ENCODE measurements around the gene KIF7.
A peak's percentile ranks its signal among the peaks of the same experiment; 100 is the strongest.
"Not testable (repeated sequence)": the region's sequence is repeated elsewhere in the genome, so short reads cannot be mapped to it uniquely, and the experiment has no call there.

The KIF7 gene, protein sequence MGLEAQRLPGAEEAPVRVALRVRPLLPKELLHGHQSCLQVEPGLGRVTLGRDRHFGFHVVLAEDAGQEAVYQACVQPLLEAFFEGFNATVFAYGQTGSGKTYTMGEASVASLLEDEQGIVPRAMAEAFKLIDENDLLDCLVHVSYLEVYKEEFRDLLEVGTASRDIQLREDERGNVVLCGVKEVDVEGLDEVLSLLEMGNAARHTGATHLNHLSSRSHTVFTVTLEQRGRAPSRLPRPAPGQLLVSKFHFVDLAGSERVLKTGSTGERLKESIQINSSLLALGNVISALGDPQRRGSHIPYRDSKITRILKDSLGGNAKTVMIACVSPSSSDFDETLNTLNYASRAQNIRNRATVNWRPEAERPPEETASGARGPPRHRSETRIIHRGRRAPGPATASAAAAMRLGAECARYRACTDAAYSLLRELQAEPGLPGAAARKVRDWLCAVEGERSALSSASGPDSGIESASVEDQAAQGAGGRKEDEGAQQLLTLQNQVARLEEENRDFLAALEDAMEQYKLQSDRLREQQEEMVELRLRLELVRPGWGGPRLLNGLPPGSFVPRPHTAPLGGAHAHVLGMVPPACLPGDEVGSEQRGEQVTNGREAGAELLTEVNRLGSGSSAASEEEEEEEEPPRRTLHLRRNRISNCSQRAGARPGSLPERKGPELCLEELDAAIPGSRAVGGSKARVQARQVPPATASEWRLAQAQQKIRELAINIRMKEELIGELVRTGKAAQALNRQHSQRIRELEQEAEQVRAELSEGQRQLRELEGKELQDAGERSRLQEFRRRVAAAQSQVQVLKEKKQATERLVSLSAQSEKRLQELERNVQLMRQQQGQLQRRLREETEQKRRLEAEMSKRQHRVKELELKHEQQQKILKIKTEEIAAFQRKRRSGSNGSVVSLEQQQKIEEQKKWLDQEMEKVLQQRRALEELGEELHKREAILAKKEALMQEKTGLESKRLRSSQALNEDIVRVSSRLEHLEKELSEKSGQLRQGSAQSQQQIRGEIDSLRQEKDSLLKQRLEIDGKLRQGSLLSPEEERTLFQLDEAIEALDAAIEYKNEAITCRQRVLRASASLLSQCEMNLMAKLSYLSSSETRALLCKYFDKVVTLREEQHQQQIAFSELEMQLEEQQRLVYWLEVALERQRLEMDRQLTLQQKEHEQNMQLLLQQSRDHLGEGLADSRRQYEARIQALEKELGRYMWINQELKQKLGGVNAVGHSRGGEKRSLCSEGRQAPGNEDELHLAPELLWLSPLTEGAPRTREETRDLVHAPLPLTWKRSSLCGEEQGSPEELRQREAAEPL (N-terminal part only)

DNA sequence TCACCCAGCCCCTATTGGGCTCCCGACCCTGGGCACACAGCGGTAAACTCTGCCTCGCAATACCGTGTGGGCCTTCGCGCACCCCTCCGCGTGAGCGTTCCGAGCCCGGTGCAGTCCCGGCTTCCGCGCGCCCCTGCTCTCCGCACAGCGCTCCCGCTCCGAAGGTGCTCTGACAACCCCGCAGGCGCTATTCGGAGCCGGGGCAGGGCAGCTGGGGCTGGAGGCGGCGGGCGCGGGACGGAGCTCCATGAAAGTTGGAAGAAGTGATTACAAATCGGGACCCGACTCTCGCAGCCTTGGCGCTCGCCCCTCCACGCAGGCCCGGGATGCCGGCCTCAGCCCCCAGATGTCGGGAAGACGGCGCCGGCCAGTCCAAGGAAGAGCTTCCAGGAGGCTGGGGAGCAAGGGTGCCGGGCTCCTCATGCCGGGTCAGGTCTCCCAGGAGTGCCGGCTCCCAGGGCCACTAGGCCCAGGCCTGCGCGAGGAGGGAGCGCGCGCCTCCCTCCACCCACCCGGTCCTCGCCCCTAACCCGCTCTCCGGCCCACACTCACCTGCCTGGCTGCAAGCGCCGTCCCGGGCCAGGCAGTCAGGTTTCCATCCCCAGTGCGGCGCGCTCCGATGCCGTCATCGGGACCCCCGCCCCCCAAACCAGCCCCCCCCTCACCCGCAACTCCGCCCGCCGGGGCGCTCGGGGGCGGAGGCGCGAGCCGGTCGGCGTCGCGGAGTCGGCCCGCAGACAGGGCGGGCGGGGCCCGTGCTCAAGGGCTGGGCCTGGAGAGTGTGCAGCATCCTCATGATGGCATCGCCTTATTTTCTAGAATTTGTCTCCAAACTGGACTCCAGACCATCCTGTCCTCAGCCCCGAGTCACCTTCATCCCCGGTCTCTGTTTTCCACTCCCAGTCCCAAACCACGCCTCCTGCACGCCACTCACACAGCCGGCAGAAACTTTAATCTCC lies at the start of gene KIF7:
Gene KIF7, minus strand, starts transcription at position 621 of the 959 bp plus-strand sequence. CDS start 2,537 bp downstream, outside the sequence.
- DNase-seq (ENCODE audit: low spot score in 2 of 2), result no peak
- peak within 1 kb of the TSS; percentile 61 for H3K4me3 Mint-ChIP-seq
- H3K36me3 Mint-ChIP-seq, result no peaks in the 10 kb centered on the region
- no peak within 1 kb of the TSS for H3K27ac Mint-ChIP-seq
- peaks cover 14% of the 10 kb centered on the region for H3K4me1 Mint-ChIP-seq
- ATAC-seq, result peak; percentile 65
- no peaks in the 10 kb centered on the region for H3K9me3 Mint-ChIP-seq

DNA sequence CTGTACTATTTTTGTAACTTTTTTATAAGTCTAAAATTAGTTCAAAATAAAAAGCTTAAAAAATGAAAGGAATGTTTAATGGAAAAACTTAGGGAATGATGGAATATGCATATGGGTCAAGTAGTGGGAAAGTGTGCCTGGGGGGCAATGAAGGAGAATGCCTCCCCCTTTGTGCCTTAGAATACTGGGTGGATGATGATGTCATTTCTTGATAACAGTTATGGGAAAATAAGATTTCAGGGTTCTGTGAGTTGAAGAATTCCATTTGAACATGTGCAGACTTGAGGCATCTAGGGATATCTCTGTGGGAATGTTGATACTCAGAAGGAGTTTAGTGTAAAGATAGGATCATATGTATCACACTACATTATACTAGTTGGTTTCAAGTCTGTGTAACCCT lies 49.1 kb upstream of the KIF7 start:
- no peak overlapping the region for H3K27ac Mint-ChIP-seq
- no peaks in the 10 kb centered on the region for H3K9me3 Mint-ChIP-seq
- H3K36me3 Mint-ChIP-seq, result no peaks in the 10 kb centered on the region
- no peak for DNase-seq (ENCODE audit: low spot score in 2 of 2)
- ATAC-seq, result no peak
- H3K4me1 Mint-ChIP-seq, result no peaks in the 10 kb centered on the region
- no peak overlapping the region for H3K4me3 Mint-ChIP-seq

DNA sequence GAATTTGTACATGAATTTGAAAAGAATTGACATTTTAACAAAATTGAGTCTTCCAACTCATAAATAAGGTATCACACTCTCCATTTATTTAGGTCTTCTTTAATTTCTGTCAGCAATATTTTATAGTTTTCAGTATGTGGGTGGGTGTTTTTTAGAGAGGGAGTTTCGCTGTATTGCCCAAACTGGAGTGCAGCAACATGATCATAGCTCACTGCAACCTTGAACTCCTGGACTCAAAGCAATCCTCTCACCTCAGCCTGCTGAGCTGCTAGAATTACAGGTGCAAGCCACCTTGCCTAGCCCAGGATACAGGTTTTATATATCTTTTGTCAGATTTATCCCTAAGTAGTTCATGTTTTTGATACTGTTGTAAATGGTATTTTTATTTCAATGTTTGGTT lies 39.9 kb upstream of the KIF7 start:
- H3K27ac Mint-ChIP-seq, result no peak overlapping the region
- ATAC-seq, result no peak
- DNase-seq (ENCODE audit: low spot score in 2 of 2), result no peak
- H3K36me3 Mint-ChIP-seq, result peaks cover under 1% of the 10 kb centered on the region
- H3K9me3 Mint-ChIP-seq, result no peaks in the 10 kb centered on the region
- H3K4me3 Mint-ChIP-seq, result no peak overlapping the region
- H3K4me1 Mint-ChIP-seq, result peaks cover 11% of the 10 kb centered on the region

DNA sequence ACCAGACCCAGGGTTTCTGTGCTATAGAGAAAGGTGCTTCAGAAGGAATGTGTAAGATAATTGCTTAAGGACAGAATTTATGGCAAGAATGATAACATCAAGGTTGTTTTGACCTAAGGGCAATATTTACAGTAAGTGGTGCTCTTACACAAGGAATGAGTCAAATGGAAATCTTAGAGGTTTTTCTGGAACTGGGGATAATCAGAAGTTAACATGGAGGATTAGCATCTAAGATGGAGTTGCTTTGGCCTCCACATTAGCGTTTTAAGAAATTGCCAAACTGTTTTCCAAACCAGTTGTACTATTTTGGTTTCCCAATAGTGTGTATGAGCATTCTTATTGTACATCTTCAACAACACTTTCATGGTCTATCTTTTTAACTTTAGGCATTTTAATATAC lies 38.4 kb upstream of the KIF7 start:
- peaks cover 6% of the 10 kb centered on the region for H3K36me3 Mint-ChIP-seq
- H3K4me1 Mint-ChIP-seq, result peaks cover 16% of the 10 kb centered on the region
- H3K27ac Mint-ChIP-seq, result no peak overlapping the region
- no peak overlapping the region for H3K4me3 Mint-ChIP-seq
- DNase-seq (ENCODE audit: low spot score in 2 of 2) (no peak), ATAC-seq (no peak)
- no peaks in the 10 kb centered on the region for H3K9me3 Mint-ChIP-seq

DNA sequence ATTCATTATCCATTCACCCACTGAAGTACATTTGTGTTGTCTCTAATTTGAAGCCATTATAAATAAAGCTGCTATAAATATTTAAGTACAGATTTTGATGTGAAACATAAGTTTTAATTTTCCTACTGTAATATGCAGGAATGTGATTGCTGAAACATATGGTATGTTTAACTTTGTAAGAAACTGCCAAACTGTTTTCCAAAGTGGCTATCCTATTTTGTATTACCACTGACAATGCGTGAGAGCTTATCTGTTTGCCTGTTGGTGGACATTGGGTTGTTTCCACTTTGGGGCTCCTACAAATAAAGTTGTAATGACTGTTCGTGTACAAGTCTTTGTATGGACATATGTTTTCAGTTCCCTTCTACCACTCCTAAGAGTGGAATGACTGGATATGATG lies 37.8 kb upstream of the KIF7 start:
- DNase-seq (ENCODE audit: low spot score in 2 of 2) (no peak), ATAC-seq (no peak)
- Mint-ChIP-seq H3K4me3 (no peak overlapping the region), H3K9me3 (no peaks in the 10 kb centered on the region), H3K36me3 (peaks cover 6% of the 10 kb centered on the region), H3K4me1 (peaks cover 16% of the 10 kb centered on the region), H3K27ac (no peak overlapping the region)

DNA sequence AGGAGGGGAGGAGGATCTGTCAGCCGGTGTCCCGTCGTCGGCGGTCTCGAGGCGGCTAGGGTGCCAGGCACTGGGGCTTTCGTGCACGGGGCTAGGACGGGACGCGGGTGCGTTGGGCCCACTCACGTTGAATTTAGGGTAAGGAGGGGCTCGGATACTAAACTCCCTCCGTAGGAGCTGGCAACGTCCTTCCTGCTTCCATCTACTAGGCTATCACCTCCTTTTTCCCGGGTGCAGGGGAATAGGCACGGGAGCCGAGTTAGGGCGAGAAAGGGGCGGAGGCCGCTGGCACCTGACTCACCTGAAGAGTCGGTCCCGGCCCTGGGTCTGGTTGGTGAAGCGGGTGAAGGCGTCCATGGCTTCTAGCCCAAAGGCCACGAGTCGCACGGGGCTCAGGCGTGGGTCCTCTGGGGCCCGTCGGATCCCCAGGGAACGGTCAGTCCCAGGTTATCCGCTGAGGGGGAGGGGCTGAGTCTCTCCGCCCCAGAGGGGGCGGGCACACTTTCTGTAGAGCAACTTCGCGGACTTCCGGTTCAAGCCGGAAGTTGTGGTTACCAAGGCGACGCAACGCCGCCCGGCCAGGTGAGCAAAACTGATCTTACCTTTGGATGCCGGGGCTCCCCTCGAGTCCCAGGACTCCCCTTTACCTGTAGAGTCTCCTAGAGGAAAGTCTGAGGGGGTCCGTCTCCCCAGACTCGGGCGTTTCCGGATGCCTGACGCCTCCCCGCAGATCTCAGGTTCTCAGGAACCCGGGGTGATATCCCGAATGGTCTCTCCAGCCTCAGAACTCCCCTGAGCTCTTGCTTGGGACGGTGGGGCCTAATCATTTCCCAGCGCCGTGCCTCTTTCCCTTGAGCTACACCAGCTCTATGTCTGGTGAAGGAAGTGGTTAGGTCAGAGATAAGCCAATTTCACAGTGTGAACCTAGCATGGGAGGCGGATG lies 35.3 kb upstream of the KIF7 start, which contains the start of the genes PEX11A and WDR93:
Gene PEX11A, minus strand, starts transcription at position 479 of the 943 bp plus-strand sequence. Its CDS starts 122 bp downstream, at position 357.
Gene WDR93, plus strand, starts transcription at position 536 of the 943 bp plus-strand sequence. CDS start 10,936 bp downstream, outside the sequence.
- ATAC-seq (peak; percentile 88), DNase-seq (ENCODE audit: low spot score in 2 of 2) (peak; percentile 63 to 89)
- peak within 1 kb of the TSS; percentile 85 for H3K4me3 Mint-ChIP-seq
- H3K4me1 Mint-ChIP-seq, result peaks cover 16% of the 10 kb centered on the region
- H3K27ac Mint-ChIP-seq, result peak within 1 kb of the TSS; percentile 90
- H3K36me3 Mint-ChIP-seq, result peaks cover 6% of the 10 kb centered on the region
- H3K9me3 Mint-ChIP-seq, result no peaks in the 10 kb centered on the region

DNA sequence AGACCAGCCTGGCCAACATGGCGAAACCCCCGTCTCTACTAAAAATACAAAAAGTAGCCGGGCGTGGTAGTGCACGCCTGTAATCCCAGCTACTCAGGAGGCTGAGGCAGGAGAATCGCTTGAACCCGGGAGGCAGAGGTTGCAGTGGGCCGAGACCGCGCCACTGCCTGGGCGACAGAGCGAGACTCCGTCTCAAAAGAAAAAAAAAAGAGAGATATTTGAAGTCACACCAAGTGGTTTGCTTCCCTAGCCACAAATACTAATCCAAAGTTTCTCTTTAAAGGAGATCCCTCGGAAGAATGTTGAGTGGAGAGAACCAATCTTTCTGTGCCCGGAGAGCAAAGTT lies 34.6 kb upstream of the KIF7 start:
- Mint-ChIP-seq H3K4me1 (peaks cover 16% of the 10 kb centered on the region), H3K4me3 (peak overlapping the region; percentile 85), H3K27ac (peak overlapping the region; percentile 90)
- not testable (repeated sequence) for DNase-seq (ENCODE audit: low spot score in 2 of 2); H3K9me3 Mint-ChIP-seq; H3K36me3 Mint-ChIP-seq; ATAC-seq

DNA sequence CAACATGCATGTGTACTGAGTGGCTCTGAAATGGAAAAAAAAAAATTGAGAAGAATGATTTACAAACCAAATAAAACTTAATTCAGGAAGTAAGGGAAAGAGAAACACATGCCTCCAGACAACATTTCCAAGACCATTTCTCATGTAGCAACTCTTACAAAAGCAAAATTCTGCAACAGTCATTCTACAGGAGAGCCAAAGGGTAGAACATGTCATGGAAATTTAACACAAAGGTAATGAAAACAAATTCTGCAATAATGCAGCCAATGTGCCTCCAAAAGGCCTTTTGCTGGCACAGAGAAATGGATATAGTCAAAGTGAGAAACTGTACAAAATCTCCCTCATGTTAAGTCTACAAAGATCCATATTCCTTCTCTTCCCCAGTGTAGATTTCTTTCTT lies 31.3 kb upstream of the KIF7 start:
- H3K27ac Mint-ChIP-seq, result no peak overlapping the region

DNA sequence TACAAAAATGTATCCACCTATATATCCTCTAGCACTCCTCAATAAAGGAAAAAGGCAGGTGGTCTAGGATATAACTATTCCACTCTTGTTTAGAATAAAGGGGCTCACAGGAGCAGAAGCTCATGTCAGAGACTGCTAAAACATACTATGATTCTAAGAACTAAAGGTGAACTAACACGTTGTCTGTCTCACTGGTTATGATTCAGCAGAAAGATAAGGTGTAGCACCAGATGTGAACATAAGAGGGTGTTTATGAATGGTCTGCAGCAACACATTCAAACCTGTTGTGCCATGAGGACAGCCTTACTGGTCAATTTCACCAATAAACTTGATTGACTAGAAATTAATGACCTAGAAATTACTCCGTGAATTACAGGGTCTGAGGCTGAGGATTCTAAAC lies 30.7 kb upstream of the KIF7 start:
- ATAC-seq (no peak), DNase-seq (ENCODE audit: low spot score in 2 of 2) (no peak)
- Mint-ChIP-seq H3K36me3 (peaks cover 6% of the 10 kb centered on the region), H3K27ac (no peak overlapping the region), H3K4me1 (peaks cover 13% of the 10 kb centered on the region), H3K9me3 (no peaks in the 10 kb centered on the region), H3K4me3 (no peak overlapping the region)

More for the DNA sequence above, 31.3 kb upstream of the KIF7 start:
- no peak for DNase-seq (ENCODE audit: low spot score in 2 of 2)
- Mint-ChIP-seq H3K4me1 (peaks cover 16% of the 10 kb centered on the region), H3K9me3 (no peaks in the 10 kb centered on the region), H3K4me3 (no peak overlapping the region), H3K36me3 (peaks cover 6% of the 10 kb centered on the region)
- no peak for ATAC-seq

DNA sequence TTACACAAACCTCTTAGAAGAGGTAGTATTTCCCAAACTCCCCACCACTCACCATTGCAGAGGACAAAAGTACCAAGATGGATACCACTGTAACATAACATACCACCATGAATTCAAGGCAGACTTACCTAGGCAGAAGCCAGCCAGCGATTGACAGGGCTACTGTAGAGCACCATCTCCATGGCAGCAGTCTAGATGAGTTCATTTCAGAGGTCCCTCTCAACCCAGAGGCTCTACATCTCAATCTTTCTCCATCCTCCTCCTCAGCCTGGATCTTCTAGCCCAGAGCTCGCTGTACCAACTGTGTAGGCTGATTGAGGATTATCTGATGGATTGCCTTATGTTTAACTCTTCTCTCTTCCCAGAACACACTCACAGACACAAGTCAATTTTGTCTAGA lies 25.9 kb upstream of the KIF7 start:
- H3K27ac Mint-ChIP-seq, result no peak overlapping the region
- no peaks in the 10 kb centered on the region for H3K4me1 Mint-ChIP-seq
- no peaks in the 10 kb centered on the region for H3K9me3 Mint-ChIP-seq
- DNase-seq (ENCODE audit: low spot score in 2 of 2), result no peak
- H3K4me3 Mint-ChIP-seq, result no peak overlapping the region
- H3K36me3 Mint-ChIP-seq, result no peaks in the 10 kb centered on the region
- ATAC-seq, result no peak

DNA sequence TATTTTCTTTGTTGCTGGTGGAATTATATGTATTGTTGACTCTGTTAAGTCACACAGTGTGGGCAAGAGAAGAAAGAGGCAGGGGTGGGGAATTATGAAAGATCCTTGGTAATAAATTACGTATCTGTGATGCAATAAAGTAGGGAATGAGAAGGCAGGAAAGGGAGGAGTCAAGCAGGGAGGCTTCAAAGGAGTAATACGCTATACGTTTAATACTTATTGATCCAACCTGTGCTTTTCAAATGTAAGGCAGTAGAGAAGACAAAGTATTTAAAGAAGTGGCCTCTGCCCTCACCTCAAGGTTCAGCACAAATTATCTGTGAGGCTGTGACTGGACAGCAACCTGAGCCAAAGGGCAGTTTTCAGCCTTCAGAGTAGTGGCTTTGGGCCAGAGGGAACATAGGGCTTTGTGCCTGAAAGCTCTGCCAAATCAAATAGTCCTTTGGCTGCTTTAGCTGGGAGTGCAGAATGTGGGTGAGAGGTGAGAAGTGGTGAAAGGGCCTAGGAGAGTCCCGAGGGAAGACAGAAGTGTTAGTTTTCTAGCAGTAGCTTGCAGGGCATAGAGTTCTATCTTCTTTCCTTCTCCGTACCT lies 25.1 kb upstream of the KIF7 start:
- Mint-ChIP-seq H3K36me3 (no peaks in the 10 kb centered on the region), H3K4me3 (no peak overlapping the region), H3K4me1 (no peaks in the 10 kb centered on the region), H3K27ac (no peak overlapping the region), H3K9me3 (no peaks in the 10 kb centered on the region)
- ATAC-seq, result no peak
- DNase-seq (ENCODE audit: low spot score in 2 of 2), result no peak

DNA sequence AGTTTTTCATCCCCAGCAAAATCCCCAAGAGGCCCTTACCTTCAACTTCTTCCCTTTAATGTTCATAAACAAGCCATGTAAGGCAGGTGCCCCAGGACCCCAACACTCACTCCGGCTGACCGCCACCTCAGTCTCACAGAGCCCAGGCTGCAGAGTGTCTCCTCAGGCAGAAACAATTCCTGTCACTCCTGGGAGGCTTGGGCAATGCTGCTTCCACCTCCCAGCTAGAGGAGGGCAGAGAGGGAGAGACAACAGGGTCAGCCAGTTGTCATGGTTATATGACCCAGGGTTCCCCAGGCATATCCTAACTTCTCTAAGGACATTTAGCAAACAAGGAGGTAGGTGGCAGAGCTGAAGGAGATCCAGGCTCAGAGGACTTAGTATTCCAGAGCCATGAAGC lies 23.9 kb upstream of the KIF7 start, which contains the start of gene PLIN1:
Gene PLIN1, minus strand, starts transcription at position 156 of the 400 bp plus-strand sequence. CDS start 1,878 bp downstream, outside the sequence.
- Mint-ChIP-seq H3K4me3 (no peak within 1 kb of the TSS), H3K9me3 (no peaks in the 10 kb centered on the region), H3K4me1 (no peaks in the 10 kb centered on the region), H3K27ac (no peak within 1 kb of the TSS), H3K36me3 (no peaks in the 10 kb centered on the region)
- DNase-seq (ENCODE audit: low spot score in 2 of 2), result no peak
- ATAC-seq, result no peak

DNA sequence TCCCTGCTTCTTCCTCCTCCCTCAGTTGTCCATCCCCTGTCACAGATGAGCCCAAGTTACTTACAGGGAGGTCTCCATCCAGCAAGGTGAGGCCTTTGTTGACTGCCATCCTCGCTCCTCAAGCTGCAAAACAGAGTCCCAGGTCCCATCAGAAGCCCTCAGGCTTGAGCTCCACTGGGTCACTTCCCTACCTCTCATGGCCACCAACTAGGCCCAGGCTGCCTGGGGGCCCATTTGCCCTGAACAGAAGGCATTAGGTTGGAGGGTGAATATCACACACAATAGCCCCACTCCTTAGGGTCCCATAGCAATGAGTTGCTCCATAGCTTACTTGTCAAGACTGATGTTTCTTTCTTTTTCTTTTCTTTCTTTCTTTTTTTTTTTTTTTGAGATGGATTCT lies 22.1 kb upstream of the KIF7 start:
- ATAC-seq, result no peak
- Mint-ChIP-seq H3K27ac (no peak overlapping the region), H3K4me3 (no peak overlapping the region), H3K9me3 (no peaks in the 10 kb centered on the region), H3K4me1 (no peaks in the 10 kb centered on the region), H3K36me3 (no peaks in the 10 kb centered on the region)
- DNase-seq (ENCODE audit: low spot score in 2 of 2), result no peak
